GM18907 (cell line): ENCODE results near the gene C1orf21.
"Not testable (repeated sequence)": the region's sequence is repeated elsewhere in the genome, so short reads cannot be mapped to it uniquely, and the experiment has no call there.

Experiments
- ATAC-seq: cut with Tn5 transposase; IDR thresholded peaks from one replicate; pipeline ENCODE4 v1.9.1; 2021; ENCODE audit warnings: mild to moderate bottlenecking, moderate library complexity; ENCODE audit not compliant: unreplicated experiment

Gene C1orf21

GRCh38 chr1:184593597-184593996 lies 206.8 kb downstream of the C1orf21 start:
- no peak for ATAC-seq

DNA sequence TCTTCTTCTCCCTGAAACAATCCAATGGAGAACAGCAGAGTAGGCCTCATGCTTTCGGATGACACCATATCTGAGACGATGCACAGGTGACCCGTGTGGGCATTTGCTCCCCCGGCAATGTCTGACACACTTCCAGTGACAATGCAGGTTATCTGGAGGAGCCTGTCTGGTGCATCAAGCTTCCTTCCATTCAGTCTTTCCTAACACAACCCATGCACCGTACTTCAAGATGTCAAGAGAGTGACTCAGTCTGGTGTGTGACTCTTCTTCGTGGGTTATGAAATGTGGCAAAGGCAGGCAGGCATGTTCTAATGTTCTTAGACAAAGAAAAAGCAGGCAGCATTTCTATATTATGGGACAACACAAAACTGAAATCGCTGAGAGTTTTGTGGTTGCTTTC lies 208.8 kb downstream of the C1orf21 start:
- ATAC-seq: no peak

DNA sequence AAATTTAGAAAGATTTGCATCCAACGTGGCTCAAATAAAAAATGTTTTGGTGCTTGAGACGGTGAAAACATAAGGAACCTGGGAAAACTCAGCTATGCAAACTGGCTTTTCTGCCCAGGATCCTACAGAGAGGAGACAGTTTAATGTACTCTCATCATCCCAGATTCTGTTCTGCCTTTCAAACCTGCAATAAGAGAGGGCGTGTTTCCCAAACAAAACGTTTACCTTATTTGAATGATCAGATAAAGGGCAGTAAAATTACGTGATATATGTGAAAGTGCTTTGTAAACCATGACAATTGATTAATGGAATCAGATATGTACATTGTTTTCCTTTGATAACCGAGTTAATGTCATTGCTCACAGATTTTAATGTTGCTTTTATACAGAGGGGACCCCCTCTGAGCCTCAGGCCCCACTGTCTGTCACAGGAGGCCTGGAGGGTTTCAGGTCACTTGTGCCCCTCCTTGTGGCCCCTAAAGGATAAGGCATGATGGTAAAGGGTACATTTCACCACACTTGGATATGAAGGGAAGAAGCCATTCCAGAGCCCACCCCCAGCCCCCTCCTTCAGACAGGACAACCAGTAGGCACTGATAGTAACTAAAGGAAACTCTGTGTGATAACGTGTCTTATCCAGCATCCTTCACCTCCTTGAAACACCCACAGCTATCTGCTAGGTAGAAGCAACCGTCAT lies 210.3 kb downstream of the C1orf21 start:
- no peak for ATAC-seq

- ATAC-seq: no peak
Measured at GRCh38 chr1:184597650-184598357, 211.0 kb downstream of the C1orf21 start.

- no peak for ATAC-seq
Measured at GRCh38 chr1:184598403-184599193, 211.8 kb downstream of the C1orf21 start.

- no peak for ATAC-seq
Measured at GRCh38 chr1:184604152-184604900, 217.5 kb downstream of the C1orf21 start.

GRCh38 chr1:184605941-184606340 lies 219.1 kb downstream of the C1orf21 start:
- ATAC-seq: no peak

DNA sequence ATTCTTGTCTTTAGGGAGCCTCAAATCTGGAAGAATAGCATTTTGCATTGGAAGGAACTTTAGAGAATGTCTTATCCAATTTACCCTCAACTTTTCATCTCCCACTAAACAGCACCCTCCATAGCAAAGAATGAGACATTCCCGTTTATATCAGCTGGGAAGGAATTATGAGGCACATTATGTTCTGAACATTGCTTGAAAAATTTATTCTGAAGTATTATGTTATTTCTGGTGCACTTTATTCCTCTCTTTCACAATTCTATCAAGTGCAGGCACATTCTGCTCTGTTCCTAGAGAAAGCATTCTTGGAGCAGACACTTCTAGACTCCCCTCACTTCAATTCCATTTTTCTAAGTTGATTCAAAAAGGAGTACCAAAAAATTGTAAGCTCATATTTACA lies 220.0 kb downstream of the C1orf21 start:
- ATAC-seq: no peak

GRCh38 chr1:184608581-184608980 lies 221.8 kb downstream of the C1orf21 start:
- no peak for ATAC-seq

GRCh38 chr1:184608990-184609389 lies 222.2 kb downstream of the C1orf21 start:
- ATAC-seq: no peak

GRCh38 chr1:184610876-184611595 lies 224.2 kb downstream of the C1orf21 start:
- no peak for ATAC-seq

DNA sequence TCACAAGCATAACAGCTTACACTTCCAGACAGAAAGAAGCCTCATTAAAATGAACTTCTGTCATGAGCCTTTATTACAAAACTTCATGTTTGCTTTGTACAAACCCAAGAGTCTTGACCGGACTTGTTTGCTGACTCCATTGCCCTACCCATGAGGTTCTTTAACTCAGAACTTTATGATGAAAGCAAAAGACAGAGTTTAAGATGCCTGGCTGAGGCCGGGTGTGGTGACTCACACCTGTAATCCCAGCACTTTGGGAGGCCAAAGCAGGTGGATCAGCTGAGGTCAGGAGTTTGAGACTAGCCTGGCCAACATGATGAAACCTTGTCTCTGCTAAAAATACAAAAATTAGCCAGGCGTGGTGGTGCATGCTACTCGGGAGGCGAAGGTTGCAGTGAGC lies 225.4 kb downstream of the C1orf21 start:
- ATAC-seq: not testable (repeated sequence)

DNA sequence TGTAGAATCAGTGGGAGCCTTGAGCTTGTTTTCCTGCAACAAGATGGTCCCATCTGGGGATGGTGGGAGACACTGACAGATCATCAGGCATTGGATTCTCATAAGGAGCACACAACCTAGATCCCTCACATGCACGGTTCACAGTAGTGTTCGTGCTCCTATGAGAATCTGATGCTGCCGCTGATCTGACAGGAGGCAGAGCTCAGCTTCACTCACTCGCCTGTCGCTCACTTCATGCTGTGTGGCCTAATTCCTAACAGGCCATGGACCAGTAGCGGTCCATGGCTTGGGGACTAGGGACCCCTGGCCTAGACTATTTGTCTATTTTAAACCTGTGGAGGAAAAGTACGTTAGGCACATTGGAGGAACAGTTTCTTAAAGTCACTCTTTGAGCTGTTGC lies 227.8 kb downstream of the C1orf21 start:
- no peak for ATAC-seq

DNA sequence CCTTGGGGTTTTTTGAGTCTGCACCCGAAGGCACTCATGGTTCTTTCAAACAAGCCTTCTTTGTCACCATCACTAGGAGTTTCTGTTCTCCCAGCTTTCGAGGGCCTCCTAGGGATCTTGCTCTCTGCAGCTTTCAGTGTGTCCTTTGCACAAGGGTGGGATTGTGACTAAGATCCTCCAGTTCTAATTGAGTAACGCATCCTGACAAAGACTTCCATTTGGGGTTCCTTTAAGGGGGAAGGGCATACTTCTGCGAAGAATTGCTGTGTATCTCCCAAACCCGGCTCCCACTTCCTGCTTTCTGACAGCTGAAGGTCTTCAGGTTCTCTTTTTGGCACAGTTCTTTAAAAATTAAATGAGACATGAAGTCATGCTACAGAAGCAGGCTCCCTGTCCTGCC lies 228.5 kb downstream of the C1orf21 start:
- no peak for ATAC-seq

DNA sequence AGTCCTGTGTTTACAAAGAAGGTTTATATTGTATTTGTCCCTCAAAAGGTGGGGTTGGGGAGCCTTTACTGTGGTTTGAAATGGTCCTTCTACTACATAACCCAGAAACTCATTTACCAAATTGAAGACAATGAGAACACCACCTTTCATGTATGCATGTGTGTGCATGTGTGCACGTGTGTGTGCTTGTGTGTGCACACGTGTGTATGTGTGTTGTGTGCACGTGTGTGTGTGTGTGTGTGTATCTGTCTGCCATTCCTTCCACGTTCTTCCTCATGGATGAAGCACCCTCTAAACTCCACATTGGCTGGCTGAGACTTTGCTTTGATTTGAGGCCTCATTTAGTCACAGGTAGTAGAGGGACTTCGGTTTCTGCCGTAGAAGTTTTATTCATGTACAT lies 229.7 kb downstream of the C1orf21 start:
- no peak for ATAC-seq

DNA sequence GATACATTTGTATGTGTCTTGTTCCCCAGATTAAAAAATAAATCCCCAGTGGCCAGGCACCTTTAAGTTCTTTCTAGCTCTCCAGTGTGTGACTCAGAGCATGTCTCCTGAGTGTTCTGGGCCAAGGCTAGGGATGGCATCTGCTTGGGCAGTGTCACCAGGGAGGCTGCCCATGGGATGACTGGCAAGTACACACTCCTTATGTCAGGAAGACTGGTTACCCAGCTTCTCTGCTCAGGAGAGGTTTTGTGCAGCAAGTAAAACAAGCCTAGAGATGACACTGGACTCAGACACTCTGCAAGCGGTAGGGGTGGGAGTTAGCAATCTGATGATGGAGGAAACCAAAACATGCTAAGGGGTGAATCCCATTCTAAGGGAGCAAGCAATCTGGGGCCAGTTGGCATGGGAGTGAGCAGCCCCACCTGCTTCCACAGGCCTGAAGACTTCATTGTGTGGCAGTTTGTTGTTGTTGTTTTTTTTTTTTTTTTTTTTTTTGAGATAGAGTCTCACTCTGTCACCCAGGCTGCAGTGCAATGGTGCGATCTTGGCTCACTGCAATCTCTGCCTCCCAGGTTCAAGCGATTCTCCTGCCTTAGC lies 230.7 kb downstream of the C1orf21 start:
- ATAC-seq: no peak

DNA sequence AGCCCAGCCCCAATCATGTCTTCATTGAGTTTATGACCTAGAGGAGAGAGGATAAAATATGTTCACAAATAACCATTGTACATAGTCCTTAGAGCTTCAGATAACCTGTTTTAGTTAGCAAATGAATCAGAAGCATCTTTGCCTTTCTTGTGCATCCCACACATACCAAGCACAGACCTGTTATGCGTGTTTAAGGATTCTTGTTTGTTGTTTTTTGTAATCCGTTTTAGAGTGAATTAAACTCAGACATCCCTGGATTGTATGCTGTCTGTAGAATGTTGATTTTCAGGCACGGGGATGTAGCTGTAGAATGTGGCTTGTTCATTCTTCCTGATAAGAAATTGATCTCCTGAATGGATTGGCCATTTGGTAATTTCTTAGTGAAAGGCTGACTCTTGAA lies 232.0 kb downstream of the C1orf21 start:
- ATAC-seq: no peak

DNA sequence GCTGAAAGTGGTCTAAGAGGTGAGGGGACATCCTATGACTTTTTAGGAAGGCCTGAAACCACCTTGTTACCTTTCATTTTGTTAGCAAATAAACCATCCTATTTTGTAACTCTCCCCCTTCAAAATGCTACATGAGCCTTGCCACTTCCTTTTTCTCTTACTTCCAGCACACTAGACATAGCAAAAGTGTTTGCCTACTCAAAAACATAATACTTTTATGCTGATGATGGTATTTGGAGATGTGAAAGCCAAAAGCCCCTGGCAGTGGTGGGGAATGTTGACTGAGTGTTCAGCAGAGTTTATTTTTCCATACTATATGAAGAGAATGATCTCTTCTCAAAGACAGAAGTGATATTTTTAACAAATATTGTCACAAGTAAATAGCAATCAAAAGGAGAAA lies 233.6 kb downstream of the C1orf21 start:
- ATAC-seq: no peak

DNA sequence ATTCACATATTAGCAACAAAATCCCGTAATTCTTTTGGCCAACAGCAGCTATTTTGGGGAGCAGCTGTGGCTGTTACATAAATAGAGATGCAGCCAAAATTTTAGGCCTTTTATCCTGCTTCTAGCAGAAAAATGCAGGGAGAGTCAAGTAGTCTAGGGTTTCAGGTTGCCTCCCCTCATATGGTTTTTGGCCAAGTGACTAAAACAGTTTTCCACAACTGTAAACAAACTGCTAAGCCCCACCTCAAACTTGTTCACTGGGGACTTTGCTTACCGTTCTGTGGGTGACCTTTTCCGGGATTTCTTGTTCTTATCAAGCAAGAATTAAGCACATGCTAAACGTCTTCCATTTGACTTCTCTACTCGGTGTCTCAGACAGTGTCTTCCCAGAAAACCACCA lies 234.4 kb downstream of the C1orf21 start:
- no peak for ATAC-seq
